C4-2B (cell line): Measurements from ENCODE around the gene TEDC2.

Source experiments
- H3K27ac ChIP-seq: fragments of 450-650 bp; 2 replicates; pipeline ENCODE4 v1.5.1; 2017
- CTCF ChIP-seq: fragments of 450-650 bp; conservative IDR thresholded peaks from 2 replicates; pipeline ENCODE4 v1.5.1; 2017; ENCODE audit warnings: mild to moderate bottlenecking
- ZFX ChIP-seq: fragments of 450-650 bp; IDR thresholded peaks from 2 replicates; pipeline ENCODE4 v1.6.1; 2017

TEDC2 gene

GRCh38 chr16:2492292-2492691, 32.4 kb downstream of the TEDC2 start:
- H3K27ac ChIP-seq: no peak overlapping the region
- TF ChIP-seq CTCF: no peak
- no peak for TF ChIP-seq ZFX

GRCh38 chr16:2493605-2494004, 33.7 kb downstream of the TEDC2 start:
- H3K27ac ChIP-seq: no peak overlapping the region
- TF ChIP-seq CTCF (no peak), ZFX (no peak)

GRCh38 chr16:2494616-2495015, 34.7 kb downstream of the TEDC2 start:
- no peak for TF ChIP-seq ZFX
- no peak for TF ChIP-seq CTCF
- no peak overlapping the region for H3K27ac ChIP-seq

GRCh38 chr16:2495041-2495440, 35.1 kb downstream of the TEDC2 start:
- H3K27ac ChIP-seq: no peak overlapping the region
- TF ChIP-seq CTCF (no peak), ZFX (no peak)

DNA sequence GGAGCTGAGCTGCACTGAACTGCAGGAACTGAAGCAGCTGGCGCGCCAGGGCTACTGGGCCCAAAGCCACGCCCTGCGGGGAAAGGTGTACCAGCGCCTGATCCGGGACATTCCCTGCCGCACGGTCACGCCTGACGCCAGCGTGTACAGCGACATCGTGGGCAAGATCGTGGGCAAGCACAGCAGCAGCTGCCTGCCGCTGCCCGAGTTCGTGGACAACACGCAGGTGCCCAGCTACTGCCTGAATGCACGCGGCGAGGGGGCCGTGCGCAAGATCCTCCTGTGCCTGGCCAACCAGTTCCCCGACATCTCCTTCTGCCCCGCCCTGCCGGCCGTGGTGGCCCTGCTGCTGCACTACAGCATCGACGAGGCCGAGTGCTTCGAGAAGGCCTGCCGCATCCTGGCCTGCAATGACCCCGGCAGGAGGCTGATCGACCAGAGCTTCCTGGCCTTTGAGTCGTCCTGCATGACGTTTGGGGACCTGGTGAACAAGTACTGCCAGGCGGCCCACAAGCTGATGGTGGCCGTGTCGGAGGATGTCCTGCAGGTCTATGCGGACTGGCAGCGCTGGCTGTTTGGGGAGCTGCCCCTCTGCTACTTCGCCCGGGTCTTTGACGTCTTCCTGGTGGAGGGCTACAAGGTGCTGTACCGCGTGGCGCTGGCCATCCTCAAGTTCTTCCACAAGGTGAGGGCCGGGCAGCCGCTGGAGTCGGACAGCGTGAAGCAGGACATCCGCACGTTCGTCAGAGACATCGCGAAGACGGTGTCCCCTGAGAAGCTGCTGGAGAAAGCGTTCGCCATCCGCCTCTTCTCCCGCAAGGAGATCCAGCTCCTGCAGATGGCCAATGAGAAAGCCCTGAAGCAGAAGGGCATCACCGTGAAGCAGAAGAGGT, 36.6 kb downstream of the TEDC2 start:
- H3K27ac ChIP-seq: peak overlapping the region; percentile 85
- TF ChIP-seq ZFX (no peak), CTCF (no peak)

DNA sequence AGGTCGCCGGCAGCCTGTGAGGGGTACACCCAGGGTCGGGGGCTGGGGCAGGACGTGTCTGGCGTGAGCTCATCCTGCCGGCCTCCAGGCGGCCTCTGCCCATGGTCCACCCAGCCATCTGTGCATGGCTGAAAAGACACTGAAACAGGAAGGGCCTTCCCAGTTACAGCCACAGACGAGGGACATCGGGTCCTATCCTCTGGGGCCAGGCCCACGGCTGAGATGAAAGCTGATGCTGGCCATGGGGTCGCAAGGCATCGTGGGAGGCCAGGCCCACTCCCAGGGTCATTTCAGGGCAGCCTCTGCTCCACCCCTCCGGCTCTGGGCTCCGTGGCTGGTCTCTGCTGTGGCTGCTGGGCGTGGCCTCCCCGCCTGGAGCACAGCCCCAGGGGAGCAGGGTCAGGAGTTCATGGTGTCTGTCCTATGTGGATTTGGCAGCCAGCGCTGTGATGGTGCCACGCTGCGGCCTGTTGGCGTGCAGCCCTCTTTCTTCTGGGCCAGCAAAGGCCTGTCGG, 37.3 kb downstream of the TEDC2 start:
- no peak for TF ChIP-seq CTCF
- TF ChIP-seq ZFX: peak; percentile 29; the same call in 1 of the 2 replicates
- peak overlapping the region; percentile 85 for H3K27ac ChIP-seq

DNA sequence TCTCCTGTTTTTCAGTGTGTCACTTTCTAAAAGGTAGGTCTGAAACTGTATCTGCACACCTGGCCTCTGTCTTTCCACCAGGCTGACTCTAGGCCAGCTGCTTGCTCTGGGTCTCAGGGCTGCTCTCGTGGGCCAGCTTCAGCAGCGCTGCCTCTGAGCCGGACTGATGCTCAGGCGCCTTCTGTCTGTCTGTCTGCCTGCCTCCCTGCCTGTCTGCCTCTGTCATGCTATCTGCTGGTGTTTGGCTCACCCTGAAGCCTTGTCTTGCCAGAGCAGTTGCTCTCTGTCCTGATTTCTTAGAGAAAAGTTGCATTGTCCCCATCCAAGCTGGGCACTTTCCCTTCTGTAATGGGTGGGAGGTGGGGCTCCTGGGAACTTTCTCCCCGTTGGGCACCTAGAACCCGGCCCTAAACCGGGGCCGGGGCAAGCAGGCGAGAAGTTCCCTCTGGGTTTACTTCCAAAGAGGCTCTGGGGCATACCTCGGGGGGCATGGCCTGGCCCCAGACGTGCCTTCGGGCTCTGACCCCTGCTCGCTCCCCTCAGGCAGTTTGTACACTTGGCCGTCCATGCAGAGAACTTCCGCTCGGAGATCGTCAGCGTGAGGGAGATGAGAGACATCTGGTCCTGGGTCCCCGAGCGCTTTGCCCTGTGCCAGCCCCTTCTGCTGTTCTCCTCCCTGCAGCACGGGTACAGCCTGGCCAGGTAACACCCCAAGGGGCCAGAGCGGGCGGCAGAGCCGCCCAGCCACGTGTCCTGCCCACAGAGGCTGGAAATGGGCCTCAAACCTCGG, 38.0 kb downstream of the TEDC2 start:
- TF ChIP-seq ZFX: no peak
- no peak for TF ChIP-seq CTCF
- peak overlapping the region; percentile 85 for H3K27ac ChIP-seq
